Endothelial cell of umbilical vein (primary cell): Measurements from ENCODE around the gene SPAAR. TPM values are rescaled to one million over a fixed set of nuclear protein-coding genes. Genes with fewer than 3 reads are reported as not detected.

Experiments
- BruUV-seq: library from RNA; stranded (reverse); fragments of 400-500 nt; replicated peaks from 2 replicates; lab custom pipeline; 2021; lab: Mats Ljungman, UMichigan
- CTCF ChIA-PET: fragments of 300-600, 350-600 bp; sonication (Branson Sonifier 250); formaldehyde crosslinking; loops from one replicate; lab custom pipeline; 2021; ENCODE audit warnings: antibody characterized with exemption, inconsistent platforms; lab: Charles Lee
- POLR2A ChIA-PET: fragments of 300-600, 350-600 bp; sonication (Branson Sonifier 250); formaldehyde crosslinking; loops from one replicate; lab custom pipeline; 2021; ENCODE audit warnings: antibody characterized with exemption, inconsistent platforms; lab: Charles Lee
- DNase-seq: peaks from one replicate; pipeline ENCODE4 v3.0.0-alpha.2; 2011; ENCODE audit warnings: low read depth, low spot score
- FAIRE-seq: peaks from 2 replicates; lab custom pipeline; 2011; peaks lifted over from hg19 to GRCh38; lab: Jason Lieb, UNC
- H2AFZ ChIP-seq: 2 replicates; pipeline ENCODE4 v1.6.0; 2012; ENCODE audit warnings: low read depth, low read length, control low read depth, inconsistent platforms
- H3K27ac ChIP-seq: 2 replicates; pipeline ENCODE4 v1.5.1; 2011; ENCODE audit warnings: low read depth, mild to moderate bottlenecking, control low read depth, low read length, moderate library complexity; ENCODE audit not compliant: insufficient read depth
- H3K27me3 ChIP-seq, 2 experiments: 2 replicates each; pipeline versions ENCODE4 v1.6.0 to v1.6.1; 2011; ENCODE audit warnings: low read length in 2 of 2, mixed read lengths in 1 of 2; ENCODE audit not compliant: control insufficient read depth in 2 of 2, insufficient read depth in 2 of 2
- H3K36me3 ChIP-seq, 2 experiments: 2 replicates in 1 of 2; 3 replicates in 1 of 2; pipeline ENCODE4 v1.5.1; 2011; ENCODE audit warnings: low read length in 2 of 2, mild to moderate bottlenecking in 1 of 2, moderate library complexity in 1 of 2; ENCODE audit not compliant: control insufficient read depth in 2 of 2, insufficient read depth in 2 of 2; ENCODE audit errors: extremely low read depth in 1 of 2
- H3K4me1 ChIP-seq: 3 replicates; pipeline ENCODE4 v1.5.1; 2011; ENCODE audit warnings: mild to moderate bottlenecking, low read length; ENCODE audit not compliant: control insufficient read depth, insufficient read depth; ENCODE audit errors: extremely low read depth
- H3K4me2 ChIP-seq: 2 replicates; pipeline ENCODE4 v1.6.1; 2011; ENCODE audit warnings: low read length, control low read depth, mixed read lengths; ENCODE audit not compliant: insufficient read depth
- H3K4me3 ChIP-seq, 3 experiments: fragments of 200-600 bp in 1 of 3; sonication (generic), shearing (Covaris generic) in 1 of 3; replicated peaks in 1 of 3; 2 replicates each; pipeline ENCODE4 v1.5.1; 2011 to 2016; ENCODE audit warnings: control low read depth in 3 of 3, low read length in 3 of 3, mild to moderate bottlenecking in 2 of 3, inconsistent platforms in 1 of 3, low read depth in 1 of 3, moderate library complexity in 1 of 3; ENCODE audit not compliant: insufficient read depth in 1 of 3
- H3K79me2 ChIP-seq: 2 replicates; pipeline ENCODE4 v1.6.0; 2012; ENCODE audit warnings: low read length, inconsistent platforms; ENCODE audit not compliant: control insufficient read depth, insufficient read depth
- H3K9ac ChIP-seq: replicated peaks from 2 replicates; pipeline ENCODE3; 2011; ENCODE audit warnings: low read length, control low read depth; ENCODE audit not compliant: insufficient read depth; ENCODE audit errors: extremely low read depth
- H3K9me1 ChIP-seq: replicated peaks from 3 replicates; pipeline ENCODE4 v1.6.0; 2011; ENCODE audit warnings: mild to moderate bottlenecking, low read length; ENCODE audit not compliant: control insufficient read depth, insufficient read depth; ENCODE audit errors: extremely low read depth
- H3K9me3 ChIP-seq: replicated peaks from 2 replicates; pipeline ENCODE4 v1.5.1; 2012; ENCODE audit warnings: low read length, inconsistent platforms; ENCODE audit not compliant: control insufficient read depth, insufficient read depth
- H4K20me1 ChIP-seq: replicated peaks from 2 replicates; pipeline ENCODE3; 2011; ENCODE audit warnings: mild to moderate bottlenecking, low read length; ENCODE audit not compliant: control insufficient read depth, insufficient read depth; ENCODE audit errors: extremely low read depth
- GATA2 ChIP-seq: IDR thresholded peaks from 2 replicates; pipeline ENCODE4 v1.7.0; 2011; ENCODE audit warnings: low read depth, mild to moderate bottlenecking, moderate library complexity, mixed read lengths, low read length; ENCODE audit not compliant: insufficient read length, insufficient read depth
- dilution Hi-C: fragments of 300-500 bp; cut with MboI; formaldehyde crosslinking; loops from one replicate; pipeline ENCODE4 v1.15.0; 2019; ENCODE audit warnings: low sequenced_read_pairs; ENCODE audit not compliant: extremely low pct_ligation_motif_present
- intact Hi-C: fragments of 100-400 bp; cut with micrococcal nuclease; formaldehyde crosslinking; loops from one replicate; pipeline ENCODE4 v1.10.0; 2022
- polyA plus RNA-seq, 4 experiments: library from polyadenylated mRNA; depleted of rRNA in 3 of 4; stranded (reverse) in 3 of 4; unstranded in 1 of 4; fragments of >200 nt; gene quantifications; 2 replicates each; pipeline versions ENCODE4 v1.2.1 to v1.2.3, GENCODE V29; 2011 to 2012; ENCODE audit warnings: missing spikeins in 1 of 4
- total RNA-seq: library from RNA; stranded (reverse); gene quantifications from 2 replicates; pipeline ENCODE4 v1.2.3, GENCODE V29; 2021

SPAAR gene
- total and polyA plus RNA-seq, 2 donors (not counting 3 experiments of a cell fraction or from before 2014, with no cell fraction given), result 20.8 to 24.8 TPM

DNA sequence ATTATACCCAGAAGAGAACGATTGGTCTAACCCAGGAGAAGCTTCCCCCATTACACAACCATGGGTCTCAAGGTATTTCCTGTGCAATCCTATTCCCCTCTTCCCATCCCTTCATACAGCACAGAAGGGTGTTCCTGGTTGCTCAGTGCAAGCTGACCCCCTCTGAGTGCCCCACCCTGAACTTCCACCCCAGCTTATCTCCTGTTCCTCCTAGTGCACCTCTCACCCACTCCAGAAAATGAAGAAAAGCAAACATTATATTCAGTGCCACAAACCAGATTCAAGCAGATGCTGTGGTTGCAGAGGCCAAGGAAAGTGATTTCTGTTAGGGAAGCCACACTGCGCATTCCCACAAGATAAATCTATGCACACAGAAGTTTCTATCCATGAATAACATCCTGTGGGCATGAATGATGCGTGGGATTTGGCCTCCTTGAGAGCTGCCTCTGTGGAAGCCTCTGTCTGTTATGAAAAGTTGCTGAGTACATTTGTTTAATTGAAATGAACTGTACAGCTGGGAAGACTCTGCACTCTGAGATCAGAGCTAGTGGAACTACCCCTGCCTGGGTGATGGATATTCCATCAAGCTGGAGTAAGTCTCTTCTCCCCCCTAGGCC is 50.9 kb downstream of the SPAAR start:
- Histone ChIP-seq H3K79me2 (no peaks in the 10 kb centered on the region), H3K27me3 (no peaks in the 10 kb centered on the region), H4K20me1 (no peaks in the 10 kb centered on the region), H3K9me1 (no peaks in the 10 kb centered on the region), H2AFZ (no peak overlapping the region), H3K9ac (no peak overlapping the region), H3K27ac (no peak overlapping the region), H3K4me3 (no peak overlapping the region), H3K9me3 (no peaks in the 10 kb centered on the region), H3K4me2 (no peak overlapping the region), H3K36me3 (no peaks in the 10 kb centered on the region), H3K4me1 (no peaks in the 10 kb centered on the region)
- FAIRE-seq (no peak), DNase-seq (no peak)
- dilution Hi-C loops (no loop called here), intact Hi-C loops (no loop called here)
- ChIA-PET POLR2A (interaction anchor here (0.7 kb wide), 1 partner anchor 55 kb away, joined by 6 read pairs; no protein-coding TSS in a partner anchor), CTCF (interaction anchor here (0.8 to 1.6 kb wide), 5 partner anchors 11 to 170 kb away, joined by 3 to 10 read pairs (median 3); no protein-coding TSS in a partner anchor)
- BruUV-seq, result no TSS peak
- TF ChIP-seq GATA2, result no peak

Other genes starting within 250 kb of the SPAAR start
- gene ARHGEF39, start 244.3 kb upstream of the SPAAR start, total RNA-seq, result 4.6 and 6.5 TPM in 2 replicates
- gene ARHGEF39, start 244.3 kb upstream of the SPAAR start, polyA plus RNA-seq, result 4.0 and 4.7 TPM in 2 replicates
- 0.42 TPM in 1 of 2 replicates, not detected in the other for gene CA9, start 235.6 kb upstream of the SPAAR start, total RNA-seq
- 0.18 and 0.21 TPM in 2 replicates for gene CA9, start 235.6 kb upstream of the SPAAR start, polyA plus RNA-seq
- 257 and 279 TPM in 2 replicates for gene TPM2, start 219.6 kb upstream of the SPAAR start, total RNA-seq
- gene TPM2, start 219.6 kb upstream of the SPAAR start, polyA plus RNA-seq, result 103 and 144 TPM in 2 replicates
- 424 and 450 TPM in 2 replicates for gene TLN1, start 177.3 kb upstream of the SPAAR start, total RNA-seq
- 120 and 137 TPM in 2 replicates for gene TLN1, start 177.3 kb upstream of the SPAAR start, polyA plus RNA-seq
- 36.4 and 39.8 TPM in 2 replicates for gene CREB3, start 176.8 kb upstream of the SPAAR start, total RNA-seq
- gene CREB3, start 176.8 kb upstream of the SPAAR start, polyA plus RNA-seq, result 45.9 and 52.1 TPM in 2 replicates
- gene GBA2, start 160.3 kb upstream of the SPAAR start, total RNA-seq, result 158 and 196 TPM in 2 replicates
- gene GBA2, start 160.3 kb upstream of the SPAAR start, polyA plus RNA-seq, result 99.9 and 110 TPM in 2 replicates
- 23.3 and 29.0 TPM in 2 replicates for gene RGP1, start 160.2 kb upstream of the SPAAR start, total RNA-seq
- 12.7 and 15.0 TPM in 2 replicates for gene RGP1, start 160.2 kb upstream of the SPAAR start, polyA plus RNA-seq
- gene MSMP, start 155.2 kb upstream of the SPAAR start, total RNA-seq, result 18.8 and 25.6 TPM in 2 replicates
- 23.5 and 29.0 TPM in 2 replicates for gene MSMP, start 155.2 kb upstream of the SPAAR start, polyA plus RNA-seq
- gene NPR2, start 117.9 kb upstream of the SPAAR start, total RNA-seq, result 25.6 and 28.7 TPM in 2 replicates
- gene NPR2, start 117.9 kb upstream of the SPAAR start, polyA plus RNA-seq, result 14.4 and 16.4 TPM in 2 replicates
- gene SPAG8, start 97.2 kb upstream of the SPAAR start, total RNA-seq, result 0.69 TPM in 1 of 2 replicates, not detected in the other
- 0.21 TPM in 2 replicates for gene SPAG8, start 97.2 kb upstream of the SPAAR start, polyA plus RNA-seq
- gene HINT2, start 94.4 kb upstream of the SPAAR start, total RNA-seq, result 27.2 and 37.4 TPM in 2 replicates
- gene HINT2, start 94.4 kb upstream of the SPAAR start, polyA plus RNA-seq, result 41.6 and 42.1 TPM in 2 replicates
- not detected in 2 replicates for gene FAM221B, start 80.8 kb upstream of the SPAAR start, total RNA-seq
- gene FAM221B, start 80.8 kb upstream of the SPAAR start, polyA plus RNA-seq, result not detected in 2 replicates
- 2.5 and 2.9 TPM in 2 replicates for gene TMEM8B, start 80.3 kb upstream of the SPAAR start, total RNA-seq
- gene TMEM8B, start 80.3 kb upstream of the SPAAR start, polyA plus RNA-seq, result 3.6 and 3.8 TPM in 2 replicates
- gene OR13J1, start 39.1 kb upstream of the SPAAR start, total RNA-seq, result not detected in 2 replicates
- gene OR13J1, start 39.1 kb upstream of the SPAAR start, polyA plus RNA-seq, result not detected in 2 replicates
- 1.2 and 5.2 TPM in 2 replicates for gene HRCT1, start 3.3 kb upstream of the SPAAR start, total RNA-seq
- 7.0 and 9.9 TPM in 2 replicates for gene HRCT1, start 3.3 kb upstream of the SPAAR start, polyA plus RNA-seq
- gene OR2S2, start 48.7 kb downstream of the SPAAR start, total RNA-seq, result not detected in 2 replicates
- not detected in 2 replicates for gene OR2S2, start 48.7 kb downstream of the SPAAR start, polyA plus RNA-seq
- gene RECK, start 127.4 kb downstream of the SPAAR start, total RNA-seq, result 14.1 and 14.5 TPM in 2 replicates
- 12.0 and 12.4 TPM in 2 replicates for gene RECK, start 127.4 kb downstream of the SPAAR start, polyA plus RNA-seq
- 20.0 and 22.0 TPM in 2 replicates for gene GLIPR2, start 227.2 kb downstream of the SPAAR start, total RNA-seq
- 42.4 and 42.5 TPM in 2 replicates for gene GLIPR2, start 227.2 kb downstream of the SPAAR start, polyA plus RNA-seq